LNCaP clone FGC (cell line): ENCODE data around the gene RIPPLY2.

ENCODE experiments used
- DNase-seq: peaks from one replicate; pipeline ENCODE4 v3.0.0-alpha.2; 2011; ENCODE audit warnings: low read depth
- H3K4me3 ChIP-seq: 2 replicates; pipeline ENCODE4 v1.5.1; 2011; ENCODE audit warnings: mild to moderate bottlenecking, low read depth, low read length, control low read depth
- CTCF ChIP-seq: IDR thresholded peaks from 2 replicates; pipeline ENCODE4 v1.5.1; 2012; ENCODE audit warnings: mild to moderate bottlenecking; ENCODE audit not compliant: control insufficient read depth, insufficient read depth; ENCODE audit errors: extremely low read depth

The RIPPLY2 gene

GRCh38 chr6:83868639-83869038 lies 15.5 kb downstream of the RIPPLY2 start:
- TF ChIP-seq CTCF = no peak
- DNase-seq = no peak

GRCh38 chr6:83870649-83871048 lies 17.5 kb downstream of the RIPPLY2 start:
- H3K4me3 ChIP-seq = no peak overlapping the region
- no peak for DNase-seq
- TF ChIP-seq CTCF = no peak

More at GRCh38 chr6:83868639-83869038, 15.5 kb downstream of the RIPPLY2 start:
- no peak overlapping the region for H3K4me3 ChIP-seq

- no peak for DNase-seq
- TF ChIP-seq CTCF = no peak
- no peak overlapping the region for H3K4me3 ChIP-seq
Observed at GRCh38 chr6:83872386-83873118, 19.4 kb downstream of the RIPPLY2 start.

- H3K4me3 ChIP-seq = no peak overlapping the region
- no peak for DNase-seq
- TF ChIP-seq CTCF = no peak
Observed at GRCh38 chr6:83873869-83874268, 20.7 kb downstream of the RIPPLY2 start.

GRCh38 chr6:83875843-83876242 lies 22.7 kb downstream of the RIPPLY2 start:
- DNase-seq = no peak
- no peak overlapping the region for H3K4me3 ChIP-seq
- no peak for TF ChIP-seq CTCF

GRCh38 chr6:83878902-83879644 lies 25.9 kb downstream of the RIPPLY2 start:
- DNase-seq = no peak
- H3K4me3 ChIP-seq = no peak overlapping the region
- no peak for TF ChIP-seq CTCF

- TF ChIP-seq CTCF = no peak
- H3K4me3 ChIP-seq = no peak overlapping the region
- DNase-seq = no peak
Observed at GRCh38 chr6:83879746-83880145, 26.6 kb downstream of the RIPPLY2 start.
